Upper lobe of left lung (tissue), 4 donors: ENCODE results near the gene RAB29.

ENCODE experiments used
- POLR2A ChIP-seq, 4 donors: fragments of 450-650 bp; IDR thresholded peaks; one replicate each; pipeline ENCODE4 v1.5.1; 2016 to 2017; ENCODE audit warnings: antibody characterized with exemption in 4 of 4, mild to moderate bottlenecking in 2 of 4
- POLR2AphosphoS5 ChIP-seq, 2 donors: sonication (generic); formaldehyde crosslinking; IDR thresholded peaks; one replicate each; pipeline ENCODE4 v1.5.1; 2017; ENCODE audit warnings: antibody characterized with exemption in 2 of 2
- TF ChIP-seq, protein P1 (sequence below), 6 experiments: fragments of 450-650 bp in 4 of 6; fragments of 200-600 bp in 2 of 6; sonication (generic) in 2 of 6; IDR thresholded peaks; one replicate each; pipeline ENCODE4 v1.5.1; 2016 to 2019; ENCODE audit warnings: antibody characterized with exemption in 6 of 6

DNA sequence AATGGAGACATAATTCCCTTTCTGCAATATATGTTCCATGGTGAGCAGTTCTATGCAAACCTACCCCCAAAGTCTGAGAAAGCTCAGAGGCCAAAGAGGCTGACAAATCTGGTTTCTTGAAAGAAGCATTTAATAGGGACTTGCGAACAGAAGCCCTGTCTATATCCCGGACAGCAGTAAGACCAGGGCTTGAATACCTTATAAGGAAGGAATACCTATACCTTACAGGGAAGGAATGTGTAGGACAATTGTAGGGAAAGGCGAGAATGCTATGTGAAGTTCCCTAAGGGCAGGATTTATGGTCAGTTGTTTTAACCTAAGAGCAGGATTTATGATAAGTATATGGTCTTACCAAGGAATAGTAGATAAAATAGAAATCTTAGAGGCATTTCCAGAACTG, 42.7 kb upstream of the RAB29 start:
- no peak for TF ChIP-seq POLR2A (IDR thresholded peaks at IDR 0.05)
- TF ChIP-seq, protein P1, sequence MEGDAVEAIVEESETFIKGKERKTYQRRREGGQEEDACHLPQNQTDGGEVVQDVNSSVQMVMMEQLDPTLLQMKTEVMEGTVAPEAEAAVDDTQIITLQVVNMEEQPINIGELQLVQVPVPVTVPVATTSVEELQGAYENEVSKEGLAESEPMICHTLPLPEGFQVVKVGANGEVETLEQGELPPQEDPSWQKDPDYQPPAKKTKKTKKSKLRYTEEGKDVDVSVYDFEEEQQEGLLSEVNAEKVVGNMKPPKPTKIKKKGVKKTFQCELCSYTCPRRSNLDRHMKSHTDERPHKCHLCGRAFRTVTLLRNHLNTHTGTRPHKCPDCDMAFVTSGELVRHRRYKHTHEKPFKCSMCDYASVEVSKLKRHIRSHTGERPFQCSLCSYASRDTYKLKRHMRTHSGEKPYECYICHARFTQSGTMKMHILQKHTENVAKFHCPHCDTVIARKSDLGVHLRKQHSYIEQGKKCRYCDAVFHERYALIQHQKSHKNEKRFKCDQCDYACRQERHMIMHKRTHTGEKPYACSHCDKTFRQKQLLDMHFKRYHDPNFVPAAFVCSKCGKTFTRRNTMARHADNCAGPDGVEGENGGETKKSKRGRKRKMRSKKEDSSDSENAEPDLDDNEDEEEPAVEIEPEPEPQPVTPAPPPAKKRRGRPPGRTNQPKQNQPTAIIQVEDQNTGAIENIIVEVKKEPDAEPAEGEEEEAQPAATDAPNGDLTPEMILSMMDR (IDR thresholded peaks at IDR 0.05), result no peak
- no peak for TF ChIP-seq POLR2AphosphoS5 (IDR thresholded peaks at IDR 0.05)
